ENCODE data around the gene USH2A.

- no peak for TF ChIP-seq CHD2 (IDR thresholded peaks at IDR 0.05; ENCODE audit: low read length, partially characterized antibody)
- no peak for TF ChIP-seq EZH2phosphoT487 (IDR thresholded peaks at IDR 0.05; ENCODE audit: borderline replicate concordance, low read depth)
- no peak for TF ChIP-seq CTCF (IDR thresholded peaks at IDR 0.05)
- TF ChIP-seq EP300 (IDR thresholded peaks at IDR 0.05; ENCODE audit: borderline replicate concordance in 1 of 2, low read depth in 1 of 2, low read length in 1 of 2), result no peak
- TF ChIP-seq FOXJ3 (CRISPR knock-in tag; IDR thresholded peaks at IDR 0.05), result no peak
Observed at GRCh38 chr1:215789981-215790380, 633.3 kb downstream of the USH2A start.
